GM19397 (cell line): ENCODE results near the gene OTOS.

ENCODE experiments used
- ATAC-seq: cut with Tn5 transposase; IDR thresholded peaks from one replicate; pipeline ENCODE4 v1.9.1; 2021; ENCODE audit warnings: mild to moderate bottlenecking, moderate library complexity; ENCODE audit not compliant: unreplicated experiment

OTOS gene

DNA sequence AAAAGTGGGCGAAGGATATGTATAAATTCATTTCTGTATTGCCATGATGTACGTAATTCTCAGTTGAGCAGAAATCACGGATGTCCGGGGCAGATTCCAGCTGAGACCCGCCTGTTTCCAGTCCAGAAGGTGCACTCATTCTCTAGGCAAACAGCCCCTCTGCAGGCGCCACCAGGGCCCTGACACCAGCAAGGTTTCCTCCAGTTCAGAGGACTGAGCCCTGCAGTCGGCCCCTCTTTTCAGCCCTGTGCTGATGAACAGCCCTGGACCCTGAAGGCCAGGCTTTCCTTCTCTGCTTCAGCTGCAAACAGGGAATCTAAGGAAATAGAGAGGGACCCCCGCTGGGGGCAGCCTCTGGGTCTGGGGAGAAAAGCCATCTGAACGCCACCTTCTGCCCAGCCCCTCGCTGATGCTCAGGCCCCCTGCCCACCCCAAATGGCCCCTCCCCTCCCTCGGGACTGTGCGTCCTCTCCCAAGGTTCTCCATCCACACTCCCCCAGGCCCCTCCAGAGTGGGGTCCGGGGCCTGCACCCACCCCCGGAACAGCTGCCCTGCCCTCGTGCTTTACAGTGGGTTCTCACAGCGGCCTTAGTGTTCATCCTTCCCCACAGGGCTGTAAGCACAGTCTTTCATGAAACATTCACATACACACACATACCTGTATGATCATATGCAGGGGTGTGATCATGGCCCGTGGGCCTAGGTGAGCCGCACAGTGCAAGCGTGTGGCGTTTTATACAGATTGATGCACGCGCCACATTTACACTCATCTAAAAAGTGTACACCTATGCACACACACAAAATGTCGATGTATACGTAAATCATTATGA is 16.4 kb downstream of the OTOS start:
- ATAC-seq, result no peak

DNA sequence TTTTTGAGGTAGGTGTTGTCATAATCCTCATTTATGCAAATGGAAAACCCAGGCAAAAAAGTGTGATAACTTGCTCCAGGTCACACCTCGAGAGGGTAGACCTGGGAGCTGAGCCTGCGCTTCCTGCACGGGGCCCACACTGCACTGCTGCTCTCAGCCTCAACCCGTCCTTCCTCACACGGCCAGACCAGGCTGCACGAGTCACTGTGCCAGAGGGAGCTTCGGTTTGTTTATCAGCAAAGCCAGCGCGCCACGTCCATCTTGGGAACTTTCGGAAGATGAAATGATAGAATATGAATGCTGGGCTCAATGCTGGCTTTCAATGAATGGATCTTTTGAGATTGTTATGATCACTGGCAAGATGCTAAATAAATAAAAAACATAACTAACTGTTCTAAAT is 18.8 kb downstream of the OTOS start:
- no peak for ATAC-seq

DNA sequence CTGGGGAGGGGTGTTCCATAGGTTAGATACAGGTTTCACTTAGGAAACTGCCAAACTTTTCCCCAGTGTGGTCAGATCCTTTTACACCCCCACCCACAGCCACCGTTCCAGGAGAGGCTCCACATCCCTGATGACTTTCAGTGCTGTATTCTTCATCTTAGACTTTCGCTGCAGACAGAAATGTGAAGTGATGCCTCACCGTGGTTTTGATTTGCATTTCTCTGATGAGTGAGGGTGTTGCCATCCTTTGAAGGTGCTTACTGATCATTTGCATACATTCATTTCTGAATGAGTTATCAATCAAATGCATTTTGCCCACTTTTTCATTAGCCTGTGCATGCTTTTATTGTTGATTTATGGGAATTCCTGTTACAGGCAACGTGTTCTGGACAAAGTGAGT is 19.3 kb downstream of the OTOS start:
- peak; percentile 48 for ATAC-seq

DNA sequence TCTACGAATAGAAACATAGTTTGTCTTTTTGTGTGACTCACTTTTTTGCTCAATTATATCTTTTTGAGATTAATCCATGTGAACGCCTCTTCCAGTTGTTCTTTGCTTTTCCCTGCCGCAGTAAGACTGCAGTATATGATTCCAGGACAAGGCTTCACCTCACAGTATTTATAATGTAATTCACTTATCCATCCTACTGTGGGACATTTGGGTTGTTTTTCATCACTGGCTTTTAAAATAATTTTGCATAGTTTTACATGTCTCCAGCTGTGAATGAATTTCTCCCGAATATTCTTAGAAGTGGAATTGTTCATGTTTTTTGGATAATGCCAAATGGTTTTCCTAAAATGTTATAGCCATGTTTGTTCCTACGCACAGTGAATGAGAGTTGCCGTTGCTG is 26.2 kb downstream of the OTOS start:
- ATAC-seq, result no peak

DNA sequence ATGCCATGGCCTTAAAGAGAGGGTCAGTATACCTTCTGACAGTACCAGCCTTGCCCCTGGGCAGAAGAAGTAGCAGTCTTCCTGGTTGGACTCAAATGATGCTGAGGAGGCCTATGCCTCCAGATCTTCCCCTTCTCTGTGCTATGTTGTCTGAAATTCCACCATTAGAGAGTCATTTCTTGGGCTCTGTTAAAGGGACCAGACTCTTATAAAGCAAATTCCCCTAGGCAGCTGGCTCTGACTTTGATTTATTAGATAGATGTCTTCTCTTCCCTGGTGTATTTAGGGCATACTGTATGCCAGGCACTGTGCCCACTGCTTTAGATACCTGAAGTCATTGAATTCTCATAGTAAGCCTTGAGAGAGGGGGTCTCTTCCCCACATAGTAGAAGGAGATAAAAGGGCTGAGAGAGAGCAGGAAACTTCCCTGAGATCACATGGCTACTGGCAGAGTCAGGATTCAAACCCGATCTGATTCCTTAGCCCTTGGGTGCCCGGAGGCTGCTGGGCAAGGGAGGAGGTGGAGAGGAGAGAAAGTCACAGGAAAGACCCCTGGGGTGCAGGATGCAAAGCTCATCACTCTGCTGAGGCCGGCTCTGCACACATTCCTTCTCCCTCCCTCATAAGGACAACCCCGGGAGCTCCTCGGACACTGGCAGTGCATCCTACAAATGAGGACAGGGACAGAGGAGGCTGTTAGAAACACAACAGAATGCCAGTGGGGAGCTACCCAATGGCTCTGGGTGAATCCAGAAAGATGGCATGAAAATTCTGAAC is 27.4 kb downstream of the OTOS start:
- ATAC-seq, result no peak

DNA sequence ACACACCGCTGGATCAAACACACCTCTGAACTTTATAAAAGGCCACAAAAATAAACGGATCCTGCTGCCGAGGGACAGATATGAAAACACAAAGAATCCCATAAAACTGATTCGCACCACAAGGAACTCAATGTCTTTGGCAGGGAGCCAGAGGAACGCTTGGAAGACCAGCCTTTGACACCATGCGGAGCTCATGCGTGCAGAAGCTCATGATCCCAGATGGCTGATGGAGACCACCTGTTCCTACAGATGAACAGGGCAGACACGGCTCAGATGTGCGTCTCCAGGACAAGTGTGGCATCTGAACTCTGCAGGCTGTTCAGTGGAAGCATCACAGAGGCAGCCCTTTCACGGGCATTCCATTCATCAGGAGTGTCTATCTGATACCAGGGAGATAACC is 29.2 kb downstream of the OTOS start:
- ATAC-seq, result no peak

DNA sequence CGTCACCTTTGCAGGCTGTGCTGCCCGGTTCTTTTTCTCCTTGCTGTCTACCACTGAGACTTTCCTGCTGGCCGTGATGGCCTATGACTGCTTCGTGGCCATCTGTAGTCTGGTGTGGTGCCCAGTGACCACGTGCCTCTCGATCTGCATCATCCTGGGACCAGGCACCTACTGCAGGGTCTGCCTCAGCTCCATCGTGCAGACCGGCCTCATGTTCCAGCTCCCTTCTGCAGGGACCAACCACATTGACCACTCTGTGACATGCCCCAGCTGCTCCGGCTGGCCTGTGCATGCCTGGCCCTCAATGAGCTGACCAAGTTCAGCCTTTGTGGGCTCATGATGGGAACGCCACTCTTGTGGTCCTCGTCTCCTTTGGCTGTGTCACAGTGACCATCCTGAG is 31.1 kb downstream of the OTOS start:
- ATAC-seq, result no peak

DNA sequence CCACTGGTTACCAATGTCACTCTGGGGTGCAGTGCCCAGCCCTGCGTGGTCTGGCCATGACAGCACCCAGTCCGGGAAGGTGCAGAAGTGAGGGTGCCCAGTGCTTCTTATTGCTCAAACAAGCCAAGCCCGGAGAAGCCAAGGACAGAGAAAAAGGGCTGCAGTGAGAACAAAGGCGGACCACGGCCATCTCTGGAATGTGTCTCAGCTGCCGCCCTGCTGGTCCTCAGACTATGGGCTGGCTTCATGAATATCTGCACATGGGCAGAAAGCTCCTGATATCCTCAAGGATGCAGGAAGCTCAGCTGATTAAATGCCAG is 33.0 kb downstream of the OTOS start:
- no peak for ATAC-seq

DNA sequence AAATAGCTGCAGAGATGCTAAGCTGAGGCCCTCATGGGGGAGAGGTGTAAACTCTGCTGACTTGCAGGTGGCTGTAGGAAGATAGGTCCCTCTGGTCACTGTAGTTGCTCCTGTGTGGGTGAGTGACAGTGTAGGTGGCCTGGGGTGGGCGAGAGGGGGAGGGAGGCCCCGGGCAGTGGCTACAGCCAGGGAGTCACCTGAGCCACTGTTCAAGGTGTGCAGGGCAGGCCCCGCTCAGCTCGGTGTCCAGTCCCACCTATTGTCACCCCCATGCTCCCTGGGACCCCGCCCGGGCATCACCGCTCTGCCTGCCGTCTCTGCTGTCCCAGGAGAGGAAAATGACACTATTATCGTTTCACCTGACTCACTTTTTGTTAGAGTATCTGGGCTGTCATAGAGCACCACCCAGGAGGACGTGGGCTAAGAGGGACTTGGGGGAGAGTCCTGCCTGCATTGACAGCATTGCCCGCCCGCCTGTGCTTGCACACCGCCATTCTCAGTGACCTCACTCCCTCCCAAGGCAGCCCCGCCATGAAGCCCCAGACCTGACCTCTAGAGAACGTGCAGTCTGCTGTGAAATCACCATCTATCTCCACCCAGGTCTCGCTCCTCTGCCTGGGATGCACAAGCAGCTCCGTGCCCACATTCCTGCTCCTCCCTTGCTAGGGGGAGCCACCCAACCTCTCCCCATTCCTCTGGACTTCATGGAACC is 33.5 kb downstream of the OTOS start:
- ATAC-seq, result no peak

DNA sequence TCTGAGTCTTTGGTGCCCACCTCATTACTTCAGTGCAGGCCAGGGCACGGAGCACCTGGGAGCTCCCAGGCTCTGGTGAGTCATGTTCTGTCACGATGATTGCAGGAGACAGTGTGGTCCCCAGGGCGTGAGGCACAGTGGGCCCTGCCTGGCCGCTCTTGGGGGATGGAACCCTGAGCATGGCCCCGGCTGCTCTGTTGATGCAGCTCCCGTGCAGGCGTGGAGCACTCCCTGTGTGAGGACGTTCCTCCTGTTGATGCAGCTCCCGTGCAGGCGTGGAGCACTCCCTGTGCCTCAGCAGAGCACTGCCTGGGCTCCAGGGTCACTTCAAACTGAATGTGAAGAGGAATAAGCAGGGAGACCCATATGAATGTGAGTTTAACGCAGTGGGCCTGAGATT is 34.5 kb downstream of the OTOS start:
- no peak for ATAC-seq

DNA sequence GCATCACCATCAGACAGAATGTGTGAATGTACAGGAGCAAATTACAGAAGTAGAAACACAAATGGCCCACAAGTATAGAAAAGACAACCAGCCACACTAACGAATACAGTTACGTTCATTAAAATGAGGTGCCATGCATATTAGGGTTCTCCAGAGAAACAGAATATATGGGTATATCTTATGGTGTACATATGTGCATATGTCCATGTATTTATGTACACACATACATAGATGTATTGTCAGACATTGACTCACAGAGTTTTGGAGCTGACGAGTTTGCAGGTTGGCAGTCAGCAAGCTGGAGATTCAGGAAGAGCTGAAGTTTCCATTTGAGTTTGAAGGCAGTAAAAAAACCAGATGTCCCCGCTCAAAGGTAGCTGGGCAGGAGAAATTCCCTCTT is 37.3 kb downstream of the OTOS start:
- no peak for ATAC-seq

DNA sequence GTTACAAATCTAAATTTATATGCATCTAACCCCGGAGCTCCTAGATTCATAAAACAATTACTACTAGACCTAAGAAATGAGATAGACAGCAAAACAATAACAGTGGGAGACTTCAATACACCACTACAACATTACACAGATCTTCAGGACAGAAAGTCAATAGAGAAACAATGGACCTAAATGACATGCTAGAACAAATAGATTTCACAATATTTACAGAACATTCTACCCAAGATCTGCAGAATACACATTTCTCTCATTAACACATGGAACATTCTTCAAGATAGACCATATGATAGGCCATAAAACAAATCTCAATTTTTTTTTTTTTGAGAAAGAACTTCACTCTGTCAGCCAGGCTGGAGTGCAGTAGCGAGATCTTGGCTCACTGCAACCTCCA is 42.1 kb downstream of the OTOS start:
- ATAC-seq, result no peak

DNA sequence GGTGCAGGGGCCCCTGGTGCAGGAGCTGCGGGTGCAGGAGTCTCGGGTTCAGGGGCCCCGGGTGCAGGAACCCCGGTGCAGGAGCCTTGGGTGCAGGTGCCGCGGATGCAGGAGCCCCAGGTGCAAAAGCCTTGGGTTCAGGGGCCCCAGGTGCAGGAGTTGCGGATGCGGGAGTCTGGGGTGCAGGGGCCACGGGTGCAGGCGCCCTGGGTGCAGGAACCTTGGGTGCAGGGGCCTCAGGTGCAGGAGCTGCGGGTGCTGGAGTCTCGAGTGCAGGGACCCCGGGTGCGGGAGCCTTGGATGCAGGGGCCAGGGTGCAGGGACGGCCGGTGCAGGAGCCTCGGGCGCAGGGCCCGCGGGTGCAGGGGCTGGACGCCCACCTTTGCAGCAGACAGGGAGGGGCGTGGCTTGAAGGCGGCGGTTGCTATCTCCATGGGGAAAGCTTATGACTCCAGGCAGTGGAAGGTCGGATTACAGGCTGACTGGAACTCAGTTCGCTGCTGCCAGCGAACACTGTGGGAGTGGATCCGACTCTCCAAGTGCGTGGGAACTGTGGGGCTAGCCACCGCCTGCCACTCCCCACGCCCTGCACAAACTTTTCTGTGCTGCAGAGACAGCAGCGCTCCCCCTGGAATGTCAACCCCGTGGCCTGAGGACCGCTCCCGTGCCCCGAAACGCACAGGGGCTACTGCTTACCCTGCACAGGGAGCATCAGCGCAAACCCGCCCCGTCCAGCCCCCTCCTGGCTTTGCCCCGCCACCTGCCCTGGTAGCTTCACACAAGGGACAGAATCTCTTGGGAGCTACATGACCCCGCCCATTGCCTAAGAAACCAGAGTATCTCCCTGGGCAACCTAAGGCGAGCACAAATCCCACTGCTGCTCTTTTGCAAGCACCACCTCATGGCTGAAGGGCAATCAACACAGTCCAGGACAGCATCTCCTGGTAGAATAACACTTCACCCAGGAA is 44.6 kb downstream of the OTOS start:
- ATAC-seq, result no peak

DNA sequence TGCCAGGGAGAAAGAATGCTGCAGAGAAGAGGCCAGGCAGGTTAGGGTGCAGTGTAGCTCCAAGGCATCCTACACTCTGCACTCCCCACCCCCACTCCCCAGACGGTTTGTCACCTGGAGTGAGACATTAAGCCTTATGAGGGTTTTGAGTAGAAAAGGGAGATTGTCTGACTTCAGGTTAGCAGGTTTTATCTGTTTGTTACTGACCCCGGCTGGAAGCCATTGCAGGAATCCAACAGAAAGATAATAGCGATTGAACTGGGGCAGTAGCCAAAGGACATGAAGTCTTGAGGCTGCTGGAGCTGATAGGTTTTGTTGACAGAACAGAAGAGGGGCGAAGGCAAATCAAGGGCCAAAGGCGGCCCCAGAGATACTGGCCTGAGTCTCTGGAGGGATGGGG is 51.2 kb downstream of the OTOS start:
- no peak for ATAC-seq
